ENCODE data around the gene ZNF638. TPM values are rescaled to one million over a fixed set of nuclear protein-coding genes. Genes with fewer than 3 reads are reported as not detected.
A peak's percentile ranks its signal among the peaks of the same experiment; 100 is the strongest.

ZNF638 gene
- total RNA-seq, 2 donors from 2014 or later = 73.2 to 76.9 TPM

DNA sequence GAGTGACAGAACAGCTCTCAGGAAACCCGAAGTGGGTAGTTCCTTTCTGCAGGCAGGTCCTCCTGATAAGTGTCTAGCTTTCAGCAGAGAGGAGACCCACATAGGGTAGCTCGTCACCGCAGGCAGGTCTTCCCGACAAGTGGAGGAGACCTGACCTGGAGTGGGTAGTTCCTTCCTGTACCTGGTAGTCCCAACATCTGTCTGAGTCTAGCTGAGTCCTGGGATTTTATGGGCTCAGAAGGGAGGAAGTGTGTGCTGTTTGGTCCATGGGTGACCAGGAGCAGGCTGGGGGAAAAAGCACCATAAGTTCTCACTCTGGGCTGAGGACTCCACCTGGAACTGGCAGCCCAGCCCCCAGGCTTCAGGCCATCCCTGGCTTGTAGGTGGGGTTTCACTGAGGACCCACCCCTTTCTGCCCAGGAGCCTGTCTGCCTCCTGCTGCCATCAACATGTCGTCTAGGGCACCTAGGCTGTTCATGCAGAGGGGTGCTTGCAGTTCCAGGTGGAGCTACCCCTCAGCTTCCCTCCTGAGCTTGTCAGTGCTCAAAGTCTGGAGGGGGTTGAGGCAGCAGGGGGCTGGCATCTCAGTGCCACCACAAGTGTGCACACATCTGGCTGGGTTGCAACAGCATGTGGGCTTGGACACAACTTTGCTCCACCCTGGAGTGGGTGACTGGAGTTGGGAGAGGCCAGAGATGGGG lies 131.2 kb downstream of the ZNF638 start:
- H3K4me1 ChIP-seq = peaks cover 3% of the 10 kb centered on the region
- TF ChIP-seq, protein P1, sequence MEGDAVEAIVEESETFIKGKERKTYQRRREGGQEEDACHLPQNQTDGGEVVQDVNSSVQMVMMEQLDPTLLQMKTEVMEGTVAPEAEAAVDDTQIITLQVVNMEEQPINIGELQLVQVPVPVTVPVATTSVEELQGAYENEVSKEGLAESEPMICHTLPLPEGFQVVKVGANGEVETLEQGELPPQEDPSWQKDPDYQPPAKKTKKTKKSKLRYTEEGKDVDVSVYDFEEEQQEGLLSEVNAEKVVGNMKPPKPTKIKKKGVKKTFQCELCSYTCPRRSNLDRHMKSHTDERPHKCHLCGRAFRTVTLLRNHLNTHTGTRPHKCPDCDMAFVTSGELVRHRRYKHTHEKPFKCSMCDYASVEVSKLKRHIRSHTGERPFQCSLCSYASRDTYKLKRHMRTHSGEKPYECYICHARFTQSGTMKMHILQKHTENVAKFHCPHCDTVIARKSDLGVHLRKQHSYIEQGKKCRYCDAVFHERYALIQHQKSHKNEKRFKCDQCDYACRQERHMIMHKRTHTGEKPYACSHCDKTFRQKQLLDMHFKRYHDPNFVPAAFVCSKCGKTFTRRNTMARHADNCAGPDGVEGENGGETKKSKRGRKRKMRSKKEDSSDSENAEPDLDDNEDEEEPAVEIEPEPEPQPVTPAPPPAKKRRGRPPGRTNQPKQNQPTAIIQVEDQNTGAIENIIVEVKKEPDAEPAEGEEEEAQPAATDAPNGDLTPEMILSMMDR (IDR thresholded peaks at IDR 0.05) = no peak
- no peak overlapping the region for H3K9ac ChIP-seq (ENCODE audit: low read depth in 2 of 2, low read length in 2 of 2)
- H3K36me3 ChIP-seq = no peaks in the 10 kb centered on the region
- no peaks in the 10 kb centered on the region for H3K9me3 ChIP-seq
- intact Hi-C loops (cut with DNase I) = no loop called here
- H3K27ac ChIP-seq = no peak overlapping the region
- peaks cover 26% of the 10 kb centered on the region for H3K27me3 ChIP-seq
- DNase-seq = no peak
- no peak overlapping the region for H3K4me3 ChIP-seq

DNA sequence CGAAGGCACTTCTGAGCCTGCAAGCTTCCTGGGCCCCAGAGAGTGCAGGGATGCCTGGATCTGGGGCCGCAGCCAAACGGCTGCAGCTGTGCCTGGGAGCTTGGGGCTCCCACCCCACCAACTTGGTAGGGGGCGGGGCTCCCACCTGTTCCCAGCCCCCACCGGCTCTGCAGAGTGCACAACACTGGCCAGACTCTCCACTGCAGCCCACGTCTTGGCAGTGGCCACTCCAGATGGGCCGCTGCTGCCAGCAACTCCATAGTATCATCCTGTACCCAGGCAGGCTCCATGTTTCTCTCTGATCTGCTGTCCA lies 131.7 kb downstream of the ZNF638 start:
- peaks cover 30% of the 10 kb centered on the region for H3K27me3 ChIP-seq
- H3K9me3 ChIP-seq = no peaks in the 10 kb centered on the region
- no peak overlapping the region for H3K9ac ChIP-seq (ENCODE audit: low read depth in 2 of 2, low read length in 2 of 2)
- TF ChIP-seq, protein P1 (IDR thresholded peaks at IDR 0.05) = no peak
- H3K4me1 ChIP-seq = peaks cover 3% of the 10 kb centered on the region
- H3K27ac ChIP-seq = no peak overlapping the region
- intact Hi-C loops (cut with DNase I) = no loop called here
- no peak overlapping the region for H3K4me3 ChIP-seq
- DNase-seq = no peak
- no peaks in the 10 kb centered on the region for H3K36me3 ChIP-seq

DNA sequence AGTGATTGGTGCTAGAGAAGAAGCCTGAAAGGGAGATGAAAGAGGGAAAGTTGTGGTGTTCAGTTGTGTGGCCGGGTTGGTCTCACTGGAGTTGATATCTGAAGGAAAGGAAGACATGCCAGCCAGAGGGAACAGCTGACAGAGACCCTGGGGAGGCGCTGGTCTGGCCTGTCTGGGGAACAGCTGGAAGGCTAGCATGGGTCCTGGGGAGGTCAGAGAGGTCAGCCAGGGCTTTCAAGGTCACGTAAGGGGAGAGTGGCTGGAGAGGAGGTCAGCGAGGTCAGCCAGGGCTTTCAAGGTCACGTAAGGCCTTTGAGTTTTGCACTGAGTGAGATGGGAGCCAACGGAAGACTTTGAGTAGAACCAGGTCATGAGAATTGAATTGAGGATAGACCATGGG lies 132.8 kb downstream of the ZNF638 start:
- DNase-seq = no peak
- Histone ChIP-seq H3K27me3 (peaks cover 34% of the 10 kb centered on the region), H3K4me3 (no peak overlapping the region), H3K36me3 (no peaks in the 10 kb centered on the region), H3K27ac (no peak overlapping the region), H3K9me3 (no peaks in the 10 kb centered on the region), H3K9ac (ENCODE audit: low read depth in 2 of 2, low read length in 2 of 2) (no peak overlapping the region), H3K4me1 (peaks cover 3% of the 10 kb centered on the region)
- TF ChIP-seq, protein P1 (IDR thresholded peaks at IDR 0.05) = no peak
- intact Hi-C loops (cut with DNase I) = no loop called here

DNA sequence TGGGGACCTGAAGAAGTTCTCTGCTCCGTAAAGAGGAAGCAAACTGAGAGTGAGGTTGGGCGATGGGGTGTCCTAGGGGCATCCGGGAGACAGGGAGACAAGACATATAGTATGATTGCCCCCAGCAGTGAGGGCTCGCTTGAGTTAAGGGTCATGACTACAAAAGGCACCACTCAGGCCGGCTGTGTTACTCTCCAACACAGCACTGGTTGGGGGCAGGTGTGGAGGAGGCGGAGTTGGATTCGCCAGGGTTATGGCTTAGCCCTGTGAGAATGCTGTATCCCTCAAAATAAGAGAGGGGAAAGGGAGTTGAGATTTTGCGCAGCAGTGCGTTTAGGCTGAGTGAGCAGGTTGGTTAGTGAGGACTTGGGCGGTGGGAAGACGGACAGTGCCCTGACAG lies 133.8 kb downstream of the ZNF638 start:
- Histone ChIP-seq H3K9ac (ENCODE audit: low read depth in 2 of 2, low read length in 2 of 2) (no peak overlapping the region), H3K4me3 (no peak overlapping the region), H3K27me3 (peaks cover 34% of the 10 kb centered on the region), H3K27ac (no peak overlapping the region), H3K4me1 (peaks cover 3% of the 10 kb centered on the region), H3K9me3 (no peaks in the 10 kb centered on the region), H3K36me3 (no peaks in the 10 kb centered on the region)
- intact Hi-C loops (cut with DNase I) = no loop called here
- TF ChIP-seq, protein P1 (IDR thresholded peaks at IDR 0.05) = no peak
- DNase-seq = no peak

DNA sequence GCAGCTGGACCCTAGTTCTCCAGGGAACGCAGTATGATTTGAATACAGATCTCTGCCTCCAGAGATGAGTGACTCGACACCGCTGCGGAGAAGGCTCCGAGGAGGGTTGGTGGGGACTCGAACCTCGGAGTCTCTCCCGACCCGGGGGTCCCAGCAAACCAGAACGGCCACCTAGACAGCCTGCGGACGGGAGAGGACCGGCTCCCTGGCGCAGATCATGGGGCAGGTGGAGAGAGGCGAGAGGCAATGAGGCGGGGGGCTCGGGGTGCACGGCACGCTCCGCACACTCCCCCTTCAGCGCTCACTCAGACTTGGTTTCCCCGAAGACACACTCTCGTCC lies 134.3 kb downstream of the ZNF638 start:
- H3K27me3 ChIP-seq = peaks cover 34% of the 10 kb centered on the region
- TF ChIP-seq, protein P1 (IDR thresholded peaks at IDR 0.05) = no peak
- H3K9me3 ChIP-seq = no peaks in the 10 kb centered on the region
- no peak for DNase-seq
- no peaks in the 10 kb centered on the region for H3K36me3 ChIP-seq
- intact Hi-C loops (cut with DNase I) = no loop called here
- peak overlapping the region; percentile 47 for H3K4me3 ChIP-seq
- no peak overlapping the region for H3K27ac ChIP-seq
- no peak overlapping the region for H3K9ac ChIP-seq (ENCODE audit: low read depth in 2 of 2, low read length in 2 of 2)
- peaks cover 3% of the 10 kb centered on the region for H3K4me1 ChIP-seq

Data from colonic mucosa (tissue), 4 donors.